BJ (cell line): ENCODE results near the gene AKAP6. TPM values are rescaled to one million over a fixed set of nuclear protein-coding genes. Genes with fewer than 3 reads are reported as not detected.

ENCODE experiments used
- CTCF ChIA-PET: fragments of 350-600 bp; formaldehyde crosslinking; extraction: SDS; loops from one replicate; lab custom pipeline; 2021; ENCODE audit warnings: antibody characterized with exemption, inconsistent platforms; lab: Yijun Ruan, JAX
- POLR2A ChIA-PET: fragments of 300-600 bp; sonication (Branson Sonifier 250); formaldehyde crosslinking; extraction: SDS; loops from one replicate; lab custom pipeline; 2021; ENCODE audit warnings: antibody characterized with exemption; lab: Charles Lee
- DNase-seq: peaks from one replicate; pipeline ENCODE4 v3.0.0-alpha.2; 2011; ENCODE audit warnings: low read depth
- H3K27me3 ChIP-seq: 2 replicates; pipeline ENCODE4 v1.6.0; 2011; ENCODE audit warnings: low read length; ENCODE audit not compliant: control insufficient read depth, insufficient read depth
- H3K36me3 ChIP-seq: 2 replicates; pipeline ENCODE4 v1.5.1; 2011; ENCODE audit warnings: low read length; ENCODE audit not compliant: control insufficient read depth, insufficient read depth
- H3K4me3 ChIP-seq: 2 replicates; pipeline ENCODE4 v1.5.1; 2011; ENCODE audit warnings: low read depth, mild to moderate bottlenecking, control low read depth, low read length
- CTCF ChIP-seq: IDR thresholded peaks from 2 replicates; pipeline ENCODE4 v1.5.1; 2011; ENCODE audit warnings: low read depth, mild to moderate bottlenecking, control low read depth, inconsistent platforms, low read length, moderate library complexity; ENCODE audit not compliant: insufficient read depth
- polyA plus RNA-seq: library from polyadenylated mRNA; depleted of rRNA; stranded (reverse); fragments of >200 nt; gene quantifications from 2 replicates; pipeline ENCODE4 v1.2.3, GENCODE V29; 2011

AKAP6 gene
- polyA plus RNA-seq, 1 experiment: 18.5 TPM

GRCh38 chr14:32330351-32331111 is 1.4 kb downstream of the AKAP6 start:
- H3K27me3 ChIP-seq: no peaks in the 10 kb centered on the region
- no peaks in the 10 kb centered on the region for H3K36me3 ChIP-seq
- TF ChIP-seq CTCF: no peak
- H3K4me3 ChIP-seq: no peak overlapping the region
- ChIA-PET CTCF (interaction anchor here (1.0 to 1.2 kb wide), 4 partner anchors 9 to 76 kb away, joined by 3 to 4 read pairs (median 4); no protein-coding TSS in a partner anchor), POLR2A (interaction anchor here (0.9 kb wide), 1 partner anchor 9 kb away, joined by 3 read pairs; no protein-coding TSS in a partner anchor)
- no peak for DNase-seq

GRCh38 chr14:32331206-32331605 is 2.1 kb downstream of the AKAP6 start:
- CTCF ChIA-PET: interaction anchor here (1.1 to 1.2 kb wide), 3 partner anchors 8 to 77 kb away, joined by 3 to 4 read pairs (median 4); no protein-coding TSS in a partner anchor
- no peak for TF ChIP-seq CTCF
- Histone ChIP-seq H3K4me3 (no peak overlapping the region), H3K27me3 (no peaks in the 10 kb centered on the region), H3K36me3 (no peaks in the 10 kb centered on the region)
- DNase-seq: no peak
- POLR2A ChIA-PET: interaction anchor here (0.9 kb wide), 1 partner anchor 8 kb away, joined by 3 read pairs; no protein-coding TSS in a partner anchor

- no peak for DNase-seq
- POLR2A ChIA-PET: no interaction called here
- no peak for TF ChIP-seq CTCF
- H3K36me3 ChIP-seq: no peaks in the 10 kb centered on the region
- H3K4me3 ChIP-seq: no peak overlapping the region
- no peaks in the 10 kb centered on the region for H3K27me3 ChIP-seq
- CTCF ChIA-PET: interaction anchor here (0.7 to 1.2 kb wide), 3 partner anchors 9 to 13 kb away, joined by 3 read pairs; no protein-coding TSS in a partner anchor
These were observed 3.6 kb downstream of the AKAP6 start for GRCh38 chr14:32332415-32333316.

- no peak overlapping the region for H3K4me3 ChIP-seq
- ChIA-PET POLR2A (no interaction called here), CTCF (interaction anchor here (0.6 kb wide), 1 partner anchor 27 kb away, joined by 4 read pairs; no protein-coding TSS in a partner anchor)
- H3K36me3 ChIP-seq: no peaks in the 10 kb centered on the region
- DNase-seq: no peak
- no peaks in the 10 kb centered on the region for H3K27me3 ChIP-seq
- no peak for TF ChIP-seq CTCF
These were observed 7.6 kb downstream of the AKAP6 start for GRCh38 chr14:32336702-32337101.

GRCh38 chr14:32337759-32338158 is 8.7 kb downstream of the AKAP6 start:
- TF ChIP-seq CTCF: no peak
- no peak for DNase-seq
- Histone ChIP-seq H3K4me3 (no peak overlapping the region), H3K27me3 (no peaks in the 10 kb centered on the region), H3K36me3 (no peaks in the 10 kb centered on the region)
- ChIA-PET CTCF (no interaction called here), POLR2A (no interaction called here)
